NCI-H2107 (cell line): ENCODE data around the gene SLC9A1.

Experiments
- DNase-seq: peaks from one replicate; lab custom pipeline; 2025; lab: John Stamatoyannopoulos, UW

SLC9A1 gene

GRCh38 chr1:27070390-27071048, 84.4 kb downstream of the SLC9A1 start:
- peak; percentile 61 for DNase-seq

- no peak for DNase-seq
Observed at GRCh38 chr1:27068922-27069321, 86.0 kb downstream of the SLC9A1 start.

- DNase-seq, result no peak
Observed at GRCh38 chr1:27065999-27066630, 88.8 kb downstream of the SLC9A1 start.

- DNase-seq, result no peak
Observed at GRCh38 chr1:27060891-27061290, 94.0 kb downstream of the SLC9A1 start.

GRCh38 chr1:27058966-27059669, 95.8 kb downstream of the SLC9A1 start:
- peak; percentile 33 for DNase-seq

GRCh38 chr1:27057801-27058625, 96.9 kb downstream of the SLC9A1 start:
- no peak for DNase-seq

GRCh38 chr1:27057389-27057788, 97.5 kb downstream of the SLC9A1 start:
- DNase-seq, result no peak

- no peak for DNase-seq
Observed at GRCh38 chr1:27053977-27054753, 100.8 kb downstream of the SLC9A1 start.

GRCh38 chr1:27052527-27052926, 102.4 kb downstream of the SLC9A1 start:
- DNase-seq, result no peak

GRCh38 chr1:27049607-27050006, 105.3 kb downstream of the SLC9A1 start:
- DNase-seq, result no peak

- no peak for DNase-seq
Observed at GRCh38 chr1:27049100-27049499, 105.8 kb downstream of the SLC9A1 start.
